HepG2 (cell line): ENCODE data around the gene KRT7.

Source experiments
- ATF2 ChIP-seq: sonication (generic); formaldehyde crosslinking; IDR thresholded peaks from 2 replicates; pipeline ENCODE4 v1.4.0; 2020; ENCODE audit warnings: missing genetic modification reagents
- CC2D1A ChIP-seq: sonication (generic); formaldehyde crosslinking; IDR thresholded peaks from 2 replicates; pipeline ENCODE4 v1.8.1; 2023; ENCODE audit warnings: mild to moderate bottlenecking, missing genetic modification reagents
- CSRNP2 ChIP-seq: sonication (generic); formaldehyde crosslinking; conservative IDR thresholded peaks from 2 replicates; pipeline ENCODE4 v1.8.0; 2022; ENCODE audit warnings: low read depth, missing genetic modification reagents
- HNF4A ChIP-seq: sonication (generic); formaldehyde crosslinking; IDR thresholded peaks from 2 replicates; pipeline ENCODE4 v1.4.0; 2020; ENCODE audit warnings: missing genetic modification reagents
- NFE2L1 ChIP-seq: sonication (generic); formaldehyde crosslinking; IDR thresholded peaks from 2 replicates; pipeline ENCODE4 v1.4.0; 2020; ENCODE audit warnings: missing genetic modification reagents, mild to moderate bottlenecking, borderline replicate concordance
- POLR2A ChIP-seq, 2 experiments: IDR thresholded peaks; 2 replicates each; pipeline ENCODE4 v1.6.1; 2011; ENCODE audit warnings: low read depth in 2 of 2, low read length in 2 of 2, mild to moderate bottlenecking in 1 of 2, moderate library complexity in 1 of 2; ENCODE audit not compliant: insufficient read depth in 1 of 2
- SPEN ChIP-seq: sonication (generic); formaldehyde crosslinking; IDR thresholded peaks from 2 replicates; pipeline ENCODE4 v1.5.1; 2020; ENCODE audit warnings: low read depth, mild to moderate bottlenecking, missing genetic modification reagents
- TBX2 ChIP-seq: sonication (generic); formaldehyde crosslinking; IDR thresholded peaks from 2 replicates; pipeline ENCODE4 v1.5.0; 2020; ENCODE audit warnings: missing genetic modification reagents, mild to moderate bottlenecking, borderline replicate concordance
- THRA ChIP-seq: sonication (generic); formaldehyde crosslinking; IDR thresholded peaks from 2 replicates; pipeline ENCODE4 v1.4.0; 2020; ENCODE audit warnings: missing genetic modification reagents, borderline replicate concordance
- ZNF24 ChIP-seq: fragments of 450-650 bp; IDR thresholded peaks from 2 replicates; pipeline ENCODE4 v1.6.1; 2017; ENCODE audit warnings: antibody characterized with exemption, mild to moderate bottlenecking
- ZNF501 ChIP-seq: sonication (generic); formaldehyde crosslinking; IDR thresholded peaks from 2 replicates; pipeline ENCODE4 v1.5.1; 2020; ENCODE audit warnings: mild to moderate bottlenecking, moderate library complexity, missing genetic modification reagents
- ZNF766 ChIP-seq: sonication (generic); formaldehyde crosslinking; IDR thresholded peaks from 2 replicates; pipeline ENCODE4 v1.5.0; 2020; ENCODE audit warnings: missing genetic modification reagents, borderline replicate concordance
- ZNF792 ChIP-seq: IDR thresholded peaks from 2 replicates; pipeline ENCODE4 v1.6.1; 2016

- no peak for TF ChIP-seq CSRNP2 (CRISPR knock-in tag)
- no peak for TF ChIP-seq CC2D1A (CRISPR knock-in tag)
- no peak for TF ChIP-seq ZNF24
- no peak for TF ChIP-seq ATF2 (CRISPR knock-in tag)
- no peak for TF ChIP-seq THRA
- TF ChIP-seq NFE2L1 (CRISPR knock-in tag): no peak
- TF ChIP-seq POLR2A (IDR thresholded peaks at IDR 0.05; ENCODE audit: insufficient read depth in 1 of 2, low read depth in 2 of 2, low read length in 2 of 2): no peak
- TF ChIP-seq TBX2 (CRISPR knock-in tag): no peak
- TF ChIP-seq ZNF766 (CRISPR knock-in tag): no peak
- TF ChIP-seq HNF4A (CRISPR knock-in tag): no peak
- TF ChIP-seq ZNF501 (CRISPR knock-in tag): no peak
- TF ChIP-seq ZNF792 (CRISPR knock-in tag): no peak
- TF ChIP-seq SPEN: no peak
These were observed 23.5 kb downstream of the KRT7 start for GRCh38 chr12:52256584-52256935.
